IMR-90 (cell line): ENCODE data around the gene CUL9. TPM values are rescaled to one million over a fixed set of nuclear protein-coding genes. Genes with fewer than 3 reads are reported as not detected.
A peak's percentile ranks its signal among the peaks of the same experiment; 100 is the strongest.

Experiments used
- ATAC-seq: fragments of 200-7000 bp; cut with Tn5 transposase; 2 replicates; pipeline ENCODE4 v1.9.1; 2020; ENCODE audit warnings: low read depth, mild to moderate bottlenecking, moderate library complexity
- BruUV-seq: library from RNA; stranded (reverse); fragments of 400-500 nt; replicated peaks from 2 replicates; lab custom pipeline; 2021; lab: Mats Ljungman, UMichigan
- CTCF ChIA-PET: fragments of 300-600 bp; formaldehyde crosslinking; extraction: SDS; loops from one replicate; lab custom pipeline; 2021; ENCODE audit warnings: antibody characterized with exemption; lab: Yijun Ruan, JAX
- POLR2A ChIA-PET: fragments of 300-600 bp; sonication (Branson Sonifier 250); formaldehyde crosslinking; loops from one replicate; lab custom pipeline; 2022; ENCODE audit warnings: antibody characterized with exemption; ENCODE audit not compliant: unreplicated experiment; lab: Charles Lee
- DNase-seq: peaks from one replicate; pipeline ENCODE4 v3.0.0; 2013
- H2AFZ ChIP-seq: replicated peaks from 2 replicates; pipeline ENCODE3; 2013; ENCODE audit warnings: low read length, mild to moderate bottlenecking; ENCODE audit not compliant: poor library complexity
- H2AK5ac ChIP-seq: 2 replicates; pipeline ENCODE4 v1.6.1; 2013; ENCODE audit warnings: low read depth, low read length, inconsistent platforms
- H2AK9ac ChIP-seq: replicated peaks from 2 replicates; pipeline ENCODE3; 2013; ENCODE audit warnings: mild to moderate bottlenecking, low read depth, low read length, moderate library complexity; ENCODE audit not compliant: poor library complexity
- H2BK120ac ChIP-seq: 2 replicates; pipeline ENCODE4 v1.6.1; 2013; ENCODE audit warnings: low read depth, low read length, inconsistent platforms
- H2BK15ac ChIP-seq: 3 replicates; pipeline ENCODE4 v1.6.1; 2013; ENCODE audit warnings: low read depth, low read length, inconsistent platforms
- H2BK20ac ChIP-seq: 2 replicates; pipeline ENCODE4 v1.6.1; 2013; ENCODE audit warnings: low read depth, mild to moderate bottlenecking, inconsistent platforms, low read length, moderate library complexity
- H2BK5ac ChIP-seq: 2 replicates; pipeline ENCODE4 v1.6.1; 2013; ENCODE audit warnings: mild to moderate bottlenecking, low read depth, low read length, inconsistent platforms; ENCODE audit not compliant: poor library complexity, severe bottlenecking
- H3K14ac ChIP-seq: replicated peaks from 2 replicates; pipeline ENCODE4 v1.6.1; 2013; ENCODE audit warnings: low read depth, low read length, inconsistent platforms
- H3K18ac ChIP-seq: 2 replicates; pipeline ENCODE4 v1.6.1; 2013; ENCODE audit warnings: low read depth, low read length, control low read depth
- H3K23ac ChIP-seq: 2 replicates; pipeline ENCODE4 v1.6.1; 2013; ENCODE audit warnings: low read depth, low read length, inconsistent platforms
- H3K27ac ChIP-seq: 2 replicates; pipeline ENCODE4 v1.5.1; 2013; ENCODE audit warnings: mild to moderate bottlenecking, control low read depth, low read length; ENCODE audit not compliant: insufficient read depth
- H3K27me3 ChIP-seq: 2 replicates; pipeline ENCODE4 v1.6.1; 2013; ENCODE audit warnings: low read length; ENCODE audit not compliant: control insufficient read depth, insufficient read depth
- H3K36me3 ChIP-seq: 2 replicates; pipeline ENCODE4 v1.6.1; 2013; ENCODE audit warnings: low read length, mixed read lengths; ENCODE audit not compliant: control insufficient read depth, insufficient read depth
- H3K4ac ChIP-seq: 2 replicates; pipeline ENCODE4 v1.6.1; 2013; ENCODE audit warnings: low read depth, low read length, inconsistent platforms
- H3K4me1 ChIP-seq: 2 replicates; pipeline ENCODE4 v1.6.1; 2013; ENCODE audit warnings: low read length, mixed read lengths; ENCODE audit not compliant: control insufficient read depth, insufficient read depth
- H3K4me2 ChIP-seq: 2 replicates; pipeline ENCODE4 v1.6.1; 2013; ENCODE audit warnings: low read depth, mild to moderate bottlenecking, control low read depth, low read length, moderate library complexity
- H3K4me3 ChIP-seq: 2 replicates; pipeline ENCODE4 v1.5.1; 2013; ENCODE audit warnings: low read depth, mild to moderate bottlenecking, control low read depth, low read length, moderate library complexity; ENCODE audit not compliant: insufficient read depth
- H3K56ac ChIP-seq: 2 replicates; pipeline ENCODE4 v1.6.1; 2013; ENCODE audit warnings: low read length, inconsistent platforms; ENCODE audit not compliant: insufficient read depth; ENCODE audit errors: extremely low read depth
- H3K79me1 ChIP-seq, 2 experiments: 2 replicates each; pipeline ENCODE4 v1.6.1; 2013; ENCODE audit warnings: low read length in 2 of 2, inconsistent platforms in 1 of 2, low read depth in 1 of 2
- H3K9ac ChIP-seq: 2 replicates; pipeline ENCODE4 v1.6.1; 2013; ENCODE audit warnings: low read depth, low read length, control low read depth
- H3K9me1 ChIP-seq: 2 replicates; pipeline ENCODE4 v1.6.1; 2013; ENCODE audit warnings: low read length, inconsistent platforms; ENCODE audit not compliant: insufficient read depth
- H3K9me3 ChIP-seq: 2 replicates; pipeline ENCODE4 v1.6.1; 2013; ENCODE audit warnings: low read length; ENCODE audit not compliant: control insufficient read depth, insufficient read depth
- H4K20me1 ChIP-seq: 2 replicates; pipeline ENCODE4 v1.6.1; 2013; ENCODE audit warnings: low read length, inconsistent platforms; ENCODE audit not compliant: insufficient read depth
- H4K5ac ChIP-seq: 2 replicates; pipeline ENCODE4 v1.6.1; 2013; ENCODE audit warnings: mild to moderate bottlenecking, low read depth, low read length, control low read depth
- H4K8ac ChIP-seq, 2 experiments: 2 replicates each; pipeline ENCODE4 v1.6.1; 2013; ENCODE audit warnings: low read depth in 2 of 2, low read length in 2 of 2, control low read depth in 1 of 2, inconsistent platforms in 1 of 2
- H4K91ac ChIP-seq: 2 replicates; pipeline ENCODE4 v1.6.1; 2013; ENCODE audit warnings: low read depth, low read length, inconsistent platforms; ENCODE audit not compliant: insufficient read depth
- CHD1 ChIP-seq: IDR thresholded peaks from 2 replicates; pipeline ENCODE4 v1.6.1; 2012; ENCODE audit warnings: low read depth, low read length, improper control_type of control experiment
- MAFK ChIP-seq: IDR thresholded peaks from 2 replicates; pipeline ENCODE4 v1.6.1; 2012; ENCODE audit warnings: low read depth, low read length, improper control_type of control experiment
- MXI1 ChIP-seq: IDR thresholded peaks from 2 replicates; pipeline ENCODE4 v1.6.1; 2012; ENCODE audit warnings: low read depth, mild to moderate bottlenecking, low read length, moderate library complexity, borderline replicate concordance
- POLR2A ChIP-seq: IDR thresholded peaks from 2 replicates; pipeline ENCODE4 v1.6.1; 2012; ENCODE audit warnings: mild to moderate bottlenecking, low read depth, low read length
- RFX5 ChIP-seq: IDR thresholded peaks from 2 replicates; pipeline ENCODE4 v1.8.0; 2012; ENCODE audit warnings: low read depth, mild to moderate bottlenecking, low read length, moderate library complexity
- USF2 ChIP-seq: fragments of 150-350 bp; IDR thresholded peaks from 2 replicates; pipeline ENCODE4 v1.6.1; 2017; ENCODE audit warnings: mild to moderate bottlenecking, antibody characterized with exemption, low read length, low read depth
- WGBS, 2 experiments: methylation state at CpG; one replicate each; pipeline versions ENCODE4 v1.1.5 to v1.1.7; 2013; ENCODE audit warnings: missing lambda C conversion rate in 2 of 2; ENCODE audit not compliant: insufficient read length in 1 of 2; ENCODE audit errors: extremely low coverage in 2 of 2; 5-methylcytosine and 5-hydroxymethylcytosine counted together
- dilution Hi-C: fragments of 300-500 bp; cut with HindIII; formaldehyde crosslinking; loops from one replicate; pipeline ENCODE4 v1.14.3; 2018; ENCODE audit warnings: low sequenced_read_pairs; ENCODE audit not compliant: unreplicated experiment
- in situ Hi-C: fragments of 300-500 bp; cut with MboI; formaldehyde crosslinking; loops from 3 replicates; pipeline ENCODE4 v1.14.3; 2019; ENCODE audit warnings: low sequenced_read_pairs, inconsistent platforms, mixed read lengths
- intact Hi-C: fragments of 100-400 bp; cut with micrococcal nuclease; formaldehyde crosslinking; loops from 2 replicates; pipeline ENCODE4 v1.10.0; 2022
- polyA plus RNA-seq, 3 experiments: library from polyadenylated mRNA; depleted of rRNA; stranded (reverse); fragments of >200 nt; gene quantifications; 2 replicates each; pipeline ENCODE4 v1.2.3, GENCODE V29; 2012; ENCODE audit warnings: low replicate concordance in 1 of 3
- total RNA-seq: library from RNA; depleted of rRNA; stranded (reverse); fragments of >200 nt; gene quantifications from 2 replicates; pipeline ENCODE4 v1.2.3, GENCODE V29; 2012

CUL9 gene
- total and polyA plus RNA-seq, 2 of the 4 experiments (the other 2 are of a cell fraction) = 7.7 to 19.5 TPM

DNA sequence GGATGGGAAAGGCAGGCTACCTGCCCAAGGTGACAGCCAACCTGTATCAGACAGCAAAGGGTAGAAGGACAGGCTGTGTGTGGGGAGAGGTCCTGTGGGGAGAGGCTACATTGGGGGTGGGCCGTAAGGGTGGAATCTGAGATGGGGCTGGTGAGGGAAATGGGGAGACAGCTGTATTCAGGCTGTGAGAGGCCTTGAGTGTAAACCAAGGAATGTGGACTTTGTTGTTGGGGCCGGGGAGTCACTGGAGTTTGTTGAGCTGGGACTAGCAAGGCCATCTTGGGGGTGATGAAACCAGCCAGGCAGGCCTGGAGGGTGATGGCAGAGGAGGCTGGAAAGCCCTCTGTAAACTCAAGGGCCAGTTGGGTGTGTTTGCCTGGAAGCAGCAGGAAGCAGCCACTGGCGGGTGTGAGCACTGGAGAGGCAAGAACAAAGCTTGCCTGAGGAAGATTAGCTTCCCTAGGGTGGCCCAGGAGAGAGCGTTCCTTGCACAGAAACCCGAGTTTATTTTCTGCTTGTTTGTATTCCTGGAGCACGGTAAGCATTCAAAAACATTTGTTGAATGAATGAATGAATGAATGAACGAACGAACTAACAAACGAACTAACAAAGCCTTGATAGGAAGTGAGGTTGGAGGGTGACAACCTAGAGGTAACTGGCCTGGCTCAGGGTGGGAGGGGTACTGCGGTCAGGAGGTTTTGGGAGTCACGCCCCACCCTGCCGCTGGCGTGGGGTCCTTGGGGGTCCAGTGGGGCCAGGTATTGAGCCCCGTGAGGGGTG lies 80.2 kb downstream of the CUL9 start (continued):
- TF ChIP-seq RFX5 = no peak

DNA sequence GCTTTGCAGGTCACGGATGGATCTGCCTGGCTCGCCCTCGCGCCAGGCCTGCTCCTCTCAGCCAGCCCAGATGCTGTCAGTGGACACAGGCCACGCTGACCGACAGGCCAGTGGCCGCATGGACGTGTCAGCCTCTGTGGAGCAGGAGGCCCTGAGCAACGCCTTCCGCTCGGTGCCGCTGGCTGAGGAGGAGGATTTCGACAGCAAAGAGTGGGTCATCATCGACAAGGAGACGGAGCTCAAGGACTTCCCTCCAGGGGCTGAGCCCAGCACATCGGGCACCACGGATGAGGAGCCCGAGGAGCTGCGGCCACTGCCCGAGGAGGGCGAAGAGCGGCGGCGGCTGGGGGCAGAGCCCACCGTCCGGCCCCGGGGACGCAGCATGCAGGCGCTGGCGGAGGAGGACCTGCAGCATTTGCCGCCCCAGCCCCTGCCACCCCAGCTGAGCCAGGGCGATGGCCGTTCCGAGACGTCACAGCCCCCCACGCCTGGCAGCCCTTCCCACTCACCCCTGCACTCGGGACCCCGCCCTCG lies 80.9 kb downstream of the CUL9 start:
- no TSS peak for BruUV-seq
- ATAC-seq (no peak), DNase-seq (no peak)
- ChIA-PET CTCF (interaction anchor here (2.1 kb wide), 1 partner anchor 71 kb away, joined by 6 read pairs; no protein-coding TSS in a partner anchor), POLR2A (no interaction called here)
- no peaks in the 10 kb centered on the region for H3K79me1 ChIP-seq
- no peak overlapping the region for H2BK20ac ChIP-seq
- no peaks in the 10 kb centered on the region for H4K20me1 ChIP-seq
- dilution Hi-C loops = no loop called here
- TF ChIP-seq USF2 (no peak), MAFK (no peak), CHD1 (no peak), MXI1 (no peak), POLR2A (no peak), RFX5 (no peak)
- 81% methylated on average over 23 of the region's 39 CpGs; no CpG with 5 or more reads in 1 of the 2 experiments for WGBS, 2 experiments
- no peak overlapping the region for H4K5ac ChIP-seq
- no peak overlapping the region for H2BK15ac ChIP-seq
- no peak overlapping the region for H3K56ac ChIP-seq
- no peak overlapping the region for H4K91ac ChIP-seq
- H3K9ac ChIP-seq = no peak overlapping the region
- no peak overlapping the region for H2AK9ac ChIP-seq
- no peak overlapping the region for H3K18ac ChIP-seq
- H3K4me2 ChIP-seq = no peak overlapping the region
- H3K4me1 ChIP-seq = no peaks in the 10 kb centered on the region
- no peak overlapping the region for H3K27ac ChIP-seq
- no peaks in the 10 kb centered on the region for H3K9me3 ChIP-seq
- no peak overlapping the region for H3K4me3 ChIP-seq
- H4K8ac ChIP-seq = no peak overlapping the region
- no peak overlapping the region for H3K23ac ChIP-seq
- H3K4ac ChIP-seq = no peak overlapping the region
- peak overlapping the region; percentile 61 for H2AFZ ChIP-seq
- intact Hi-C loops = loop anchor here (1.0 kb wide), 2 partner anchors 71 to 243 kb away; no protein-coding TSS in a partner anchor
- H3K14ac ChIP-seq = no peak overlapping the region
- peaks cover 34% of the 10 kb centered on the region for H3K27me3 ChIP-seq
- no peaks in the 10 kb centered on the region for H3K9me1 ChIP-seq
- no peak overlapping the region for H2BK120ac ChIP-seq
- H3K36me3 ChIP-seq = no peaks in the 10 kb centered on the region
- in situ Hi-C loops = loop anchor here (5.0 kb wide), 1 partner anchor 69 kb away; no protein-coding TSS in a partner anchor
- H2AK5ac ChIP-seq = no peak overlapping the region
- no peak overlapping the region for H2BK5ac ChIP-seq
